Measurements from ENCODE around the gene DUSP23.

The DUSP23 gene

GRCh38 chr1:159790237-159790917 is 9.6 kb downstream of the DUSP23 start:
- no peak overlapping the region for H3K4me3 ChIP-seq (ENCODE audit: low read depth in 1 of 2, low read length in 2 of 2)
- peaks cover 0 to 3% of the 10 kb centered on the region in 2 donors for H3K4me1 ChIP-seq (ENCODE audit: control insufficient read depth in 1 of 2, insufficient read depth in 2 of 2, low read length in 2 of 2)
- no peaks in the 10 kb centered on the region for H3K27me3 ChIP-seq (ENCODE audit: low read depth, low read length)
- no peaks in the 10 kb centered on the region for H3K36me3 ChIP-seq (ENCODE audit: control insufficient read depth in 1 of 2, insufficient read depth in 2 of 2, low read length in 2 of 2)
- no peak overlapping the region for H3K27ac ChIP-seq (ENCODE audit: low read length)
- H3K9me3 ChIP-seq (ENCODE audit: control insufficient read depth in 1 of 2, low read length in 2 of 2): no peaks in the 10 kb centered on the region

DNA sequence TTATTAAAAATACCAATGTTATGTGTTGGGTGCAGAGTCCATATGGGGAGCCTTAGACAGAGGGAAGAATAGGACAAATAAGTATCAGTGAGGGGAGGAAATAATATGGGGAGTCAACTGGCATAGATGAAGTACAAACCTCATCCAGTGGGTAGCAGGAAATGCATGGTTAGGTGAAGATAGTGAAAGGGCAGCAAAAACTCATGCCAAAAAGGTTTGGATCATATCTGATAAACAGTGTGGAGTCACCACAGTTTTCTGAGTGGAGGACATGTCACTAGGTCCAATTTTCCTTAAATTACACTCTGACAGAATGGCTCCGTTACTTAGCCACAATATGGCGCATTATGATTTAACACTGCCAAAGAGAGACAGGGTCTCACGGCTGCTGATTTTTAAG is 10.3 kb downstream of the DUSP23 start:
- no peaks in the 10 kb centered on the region for H3K36me3 ChIP-seq (ENCODE audit: control insufficient read depth in 1 of 2, insufficient read depth in 2 of 2, low read length in 2 of 2)

DNA sequence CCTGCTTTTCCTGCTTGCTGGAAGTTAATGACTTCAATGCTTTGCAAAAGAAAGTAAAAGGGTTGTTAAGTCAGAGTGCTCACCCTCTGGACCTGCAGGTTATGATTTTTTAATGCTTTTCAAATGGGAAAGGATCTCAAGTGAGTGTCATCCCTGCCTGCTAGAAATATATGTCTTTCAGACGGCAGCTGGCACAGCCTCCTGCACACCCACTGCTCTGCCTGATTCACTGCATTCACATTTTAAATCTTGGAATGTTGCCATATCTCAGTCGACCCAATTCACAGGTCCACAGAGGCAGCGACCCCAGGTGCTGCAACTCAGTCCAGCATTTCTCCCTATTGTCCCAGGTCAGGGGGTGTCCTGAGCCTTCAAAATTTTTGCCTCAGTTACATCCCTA is 10.7 kb downstream of the DUSP23 start:
- Histone ChIP-seq H3K27ac (ENCODE audit: low read length) (no peak overlapping the region), H3K4me3 (ENCODE audit: low read depth in 1 of 2, low read length in 2 of 2) (no peak overlapping the region), H3K4me1 (ENCODE audit: control insufficient read depth in 1 of 2, insufficient read depth in 2 of 2, low read length in 2 of 2) (peaks cover 0 to 3% of the 10 kb centered on the region in 2 donors), H3K27me3 (ENCODE audit: low read depth, low read length) (no peaks in the 10 kb centered on the region), H3K9me3 (ENCODE audit: control insufficient read depth in 1 of 2, low read length in 2 of 2) (no peaks in the 10 kb centered on the region), H3K36me3 (ENCODE audit: control insufficient read depth in 1 of 2, insufficient read depth in 2 of 2, low read length in 2 of 2) (no peaks in the 10 kb centered on the region)

More for the DNA sequence above, 10.3 kb downstream of the DUSP23 start:
- Histone ChIP-seq H3K27ac (ENCODE audit: low read length) (no peak overlapping the region), H3K4me3 (ENCODE audit: low read depth in 1 of 2, low read length in 2 of 2) (no peak overlapping the region), H3K27me3 (ENCODE audit: low read depth, low read length) (no peaks in the 10 kb centered on the region), H3K4me1 (ENCODE audit: control insufficient read depth in 1 of 2, insufficient read depth in 2 of 2, low read length in 2 of 2) (peaks cover 0 to 3% of the 10 kb centered on the region in 2 donors), H3K9me3 (ENCODE audit: control insufficient read depth in 1 of 2, low read length in 2 of 2) (no peaks in the 10 kb centered on the region)

GRCh38 chr1:159795534-159795933 is 14.8 kb downstream of the DUSP23 start:
- H3K27me3 ChIP-seq (ENCODE audit: low read depth, low read length): no peaks in the 10 kb centered on the region
- H3K36me3 ChIP-seq (ENCODE audit: control insufficient read depth in 1 of 2, insufficient read depth in 2 of 2, low read length in 2 of 2): no peaks in the 10 kb centered on the region
- no peak overlapping the region for H3K27ac ChIP-seq (ENCODE audit: low read length)
- H3K9me3 ChIP-seq (ENCODE audit: control insufficient read depth in 1 of 2, low read length in 2 of 2): no peaks in the 10 kb centered on the region
- no peaks in the 10 kb centered on the region for H3K4me1 ChIP-seq (ENCODE audit: control insufficient read depth in 1 of 2, insufficient read depth in 2 of 2, low read length in 2 of 2)
- no peak overlapping the region for H3K4me3 ChIP-seq (ENCODE audit: low read depth in 1 of 2, low read length in 2 of 2)

GRCh38 chr1:159798893-159799292 is 18.1 kb downstream of the DUSP23 start:
- H3K27me3 ChIP-seq (ENCODE audit: low read depth, low read length): no peaks in the 10 kb centered on the region
- H3K27ac ChIP-seq (ENCODE audit: low read length): no peak overlapping the region
- no peaks in the 10 kb centered on the region for H3K4me1 ChIP-seq (ENCODE audit: control insufficient read depth in 1 of 2, insufficient read depth in 2 of 2, low read length in 2 of 2)
- H3K9me3 ChIP-seq (ENCODE audit: control insufficient read depth in 1 of 2, low read length in 2 of 2): no peaks in the 10 kb centered on the region
- no peaks in the 10 kb centered on the region for H3K36me3 ChIP-seq (ENCODE audit: control insufficient read depth in 1 of 2, insufficient read depth in 2 of 2, low read length in 2 of 2)
- no peak overlapping the region for H3K4me3 ChIP-seq (ENCODE audit: low read depth in 1 of 2, low read length in 2 of 2)

- H3K4me3 ChIP-seq (ENCODE audit: low read depth in 1 of 2, low read length in 2 of 2): no peak overlapping the region
- H3K27me3 ChIP-seq (ENCODE audit: low read depth, low read length): no peaks in the 10 kb centered on the region
- no peak overlapping the region for H3K27ac ChIP-seq (ENCODE audit: low read length)
- no peaks in the 10 kb centered on the region for H3K9me3 ChIP-seq (ENCODE audit: control insufficient read depth in 1 of 2, low read length in 2 of 2)
- no peaks in the 10 kb centered on the region for H3K4me1 ChIP-seq (ENCODE audit: control insufficient read depth in 1 of 2, insufficient read depth in 2 of 2, low read length in 2 of 2)
- H3K36me3 ChIP-seq (ENCODE audit: control insufficient read depth in 1 of 2, insufficient read depth in 2 of 2, low read length in 2 of 2): no peaks in the 10 kb centered on the region
Measured at GRCh38 chr1:159799446-159799985, 18.8 kb downstream of the DUSP23 start.

- no peak overlapping the region for H3K4me3 ChIP-seq (ENCODE audit: low read depth in 1 of 2, low read length in 2 of 2)
- H3K36me3 ChIP-seq (ENCODE audit: control insufficient read depth in 1 of 2, insufficient read depth in 2 of 2, low read length in 2 of 2): no peaks in the 10 kb centered on the region
- no peak overlapping the region for H3K27ac ChIP-seq (ENCODE audit: low read length)
- no peaks in the 10 kb centered on the region for H3K9me3 ChIP-seq (ENCODE audit: control insufficient read depth in 1 of 2, low read length in 2 of 2)
- H3K4me1 ChIP-seq (ENCODE audit: control insufficient read depth in 1 of 2, insufficient read depth in 2 of 2, low read length in 2 of 2): no peaks in the 10 kb centered on the region
- no peaks in the 10 kb centered on the region for H3K27me3 ChIP-seq (ENCODE audit: low read depth, low read length)
Measured at GRCh38 chr1:159800177-159800930, 19.6 kb downstream of the DUSP23 start.

GRCh38 chr1:159802111-159802510 is 21.3 kb downstream of the DUSP23 start, which contains the start of gene FCRL6:
Gene FCRL6, plus strand, starts transcription at chr1:159802360. Its CDS starts 65 bp downstream, at chr1:159802425.
- no peaks in the 10 kb centered on the region for H3K36me3 ChIP-seq (ENCODE audit: control insufficient read depth in 1 of 2, insufficient read depth in 2 of 2, low read length in 2 of 2)
- no peak within 1 kb of the TSS for H3K4me3 ChIP-seq (ENCODE audit: low read depth in 1 of 2, low read length in 2 of 2)
- no peak within 1 kb of the TSS for H3K27ac ChIP-seq (ENCODE audit: low read length)
- H3K4me1 ChIP-seq (ENCODE audit: control insufficient read depth in 1 of 2, insufficient read depth in 2 of 2, low read length in 2 of 2): no peaks in the 10 kb centered on the region
- H3K27me3 ChIP-seq (ENCODE audit: low read depth, low read length): no peaks in the 10 kb centered on the region
- H3K9me3 ChIP-seq (ENCODE audit: control insufficient read depth in 1 of 2, low read length in 2 of 2): no peaks in the 10 kb centered on the region

- no peak overlapping the region for H3K27ac ChIP-seq (ENCODE audit: low read length)
- H3K27me3 ChIP-seq (ENCODE audit: low read depth, low read length): no peaks in the 10 kb centered on the region
- no peaks in the 10 kb centered on the region for H3K9me3 ChIP-seq (ENCODE audit: control insufficient read depth in 1 of 2, low read length in 2 of 2)
- H3K4me3 ChIP-seq (ENCODE audit: low read depth in 1 of 2, low read length in 2 of 2): no peak overlapping the region
- H3K36me3 ChIP-seq (ENCODE audit: control insufficient read depth in 1 of 2, insufficient read depth in 2 of 2, low read length in 2 of 2): no peaks in the 10 kb centered on the region
- H3K4me1 ChIP-seq (ENCODE audit: control insufficient read depth in 1 of 2, insufficient read depth in 2 of 2, low read length in 2 of 2): no peaks in the 10 kb centered on the region
Measured at GRCh38 chr1:159803956-159804689, 23.4 kb downstream of the DUSP23 start.

DNA sequence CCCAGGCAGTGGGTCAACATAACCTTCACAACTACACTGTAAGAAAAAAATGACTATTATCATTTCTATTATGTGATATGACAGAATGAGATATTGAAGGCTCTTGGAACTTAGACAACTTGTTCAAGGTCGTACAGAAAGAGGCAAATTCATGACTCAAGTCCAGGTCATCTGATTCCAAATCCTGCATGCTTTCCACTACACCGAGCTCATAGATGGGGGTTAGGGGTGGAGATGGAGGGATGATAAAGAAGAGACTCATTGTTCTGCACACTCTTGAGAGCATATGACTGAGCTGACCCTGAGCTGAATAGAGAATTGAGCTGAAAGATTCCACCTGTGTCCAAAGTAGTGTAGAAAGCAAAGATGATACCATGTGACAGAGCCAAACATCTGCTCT is 24.2 kb downstream of the DUSP23 start:
- no peaks in the 10 kb centered on the region for H3K36me3 ChIP-seq (ENCODE audit: control insufficient read depth in 1 of 2, insufficient read depth in 2 of 2, low read length in 2 of 2)
- H3K9me3 ChIP-seq (ENCODE audit: control insufficient read depth in 1 of 2, low read length in 2 of 2): no peaks in the 10 kb centered on the region
- H3K4me3 ChIP-seq (ENCODE audit: low read depth in 1 of 2, low read length in 2 of 2): no peak overlapping the region
- no peaks in the 10 kb centered on the region for H3K4me1 ChIP-seq (ENCODE audit: control insufficient read depth in 1 of 2, insufficient read depth in 2 of 2, low read length in 2 of 2)
- H3K27ac ChIP-seq (ENCODE audit: low read length): no peak overlapping the region
- H3K27me3 ChIP-seq (ENCODE audit: low read depth, low read length): no peaks in the 10 kb centered on the region

DNA sequence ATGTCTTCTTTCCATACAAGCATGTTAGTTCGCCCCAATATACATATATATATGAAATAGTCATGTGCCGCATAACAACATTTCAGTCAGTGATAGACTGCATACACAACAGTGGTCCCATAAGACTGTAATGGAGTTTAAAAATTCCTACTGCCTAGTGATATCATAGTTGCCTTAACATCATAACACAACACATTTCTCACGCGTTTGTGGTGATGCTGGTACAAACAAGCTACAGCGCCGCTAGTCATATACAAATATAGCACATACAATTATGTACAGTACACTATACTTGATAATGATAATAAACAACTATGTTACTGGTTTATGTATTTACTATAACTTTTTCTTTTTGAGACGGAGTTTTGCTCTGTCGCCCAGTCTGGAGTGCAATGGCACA is 35.2 kb downstream of the DUSP23 start:
- no peaks in the 10 kb centered on the region for H3K9me3 ChIP-seq (ENCODE audit: control insufficient read depth in 1 of 2, low read length in 2 of 2)
- H3K27ac ChIP-seq (ENCODE audit: low read length): no peak overlapping the region

More for the DNA sequence above, 35.2 kb downstream of the DUSP23 start:
- Histone ChIP-seq H3K4me1 (ENCODE audit: control insufficient read depth in 1 of 2, insufficient read depth in 2 of 2, low read length in 2 of 2) (no peaks in the 10 kb centered on the region), H3K36me3 (ENCODE audit: control insufficient read depth in 1 of 2, insufficient read depth in 2 of 2, low read length in 2 of 2) (no peaks in the 10 kb centered on the region), H3K4me3 (ENCODE audit: low read depth in 1 of 2, low read length in 2 of 2) (no peak overlapping the region), H3K27me3 (ENCODE audit: low read depth, low read length) (no peaks in the 10 kb centered on the region)

All from muscle layer of duodenum (tissue), 2 donors.